HepG2 (cell line): ENCODE data around the gene CUL1. TPM values are rescaled to one million over a fixed set of nuclear protein-coding genes. Genes with fewer than 3 reads are reported as not detected.
A peak's percentile ranks its signal among the peaks of the same experiment; 100 is the strongest.

Experiments
- AGO1 ChIP-seq: fragments of 200-400 bp; formaldehyde crosslinking; IDR thresholded peaks from 2 replicates; pipeline ENCODE4 v1.6.1; 2017; ENCODE audit warnings: mild to moderate bottlenecking, low read depth, low read length, moderate library complexity; ENCODE audit not compliant: poor library complexity, severe bottlenecking
- ATAD3A ChIP-seq: sonication (generic); formaldehyde crosslinking; IDR thresholded peaks from 2 replicates; pipeline ENCODE4 v1.4.0; 2020; ENCODE audit warnings: missing genetic modification reagents
- FOXA1 ChIP-seq, 2 experiments: fragments of 450-650 bp in 1 of 2; sonication (generic) in 1 of 2; formaldehyde crosslinking in 1 of 2; IDR thresholded peaks; 2 replicates each; pipeline versions ENCODE4 v1.4.0 to v1.6.1; 2016 to 2020; ENCODE audit warnings: missing genetic modification reagents in 1 of 2
- MBD4 ChIP-seq: IDR thresholded peaks from 2 replicates; pipeline ENCODE4 v1.6.1; 2012; ENCODE audit warnings: low read length, inconsistent platforms, borderline replicate concordance
- MEF2D ChIP-seq: sonication (generic); formaldehyde crosslinking; IDR thresholded peaks from 2 replicates; pipeline ENCODE4 v1.5.1; 2020; ENCODE audit warnings: mild to moderate bottlenecking, missing genetic modification reagents
- POLR2G ChIP-seq: fragments of 200-400 bp; formaldehyde crosslinking; IDR thresholded peaks from 2 replicates; pipeline ENCODE4 v1.6.1; 2018; ENCODE audit warnings: mild to moderate bottlenecking, low read depth, low read length, moderate library complexity
- SOX6 ChIP-seq, 2 experiments: fragments of 450-650 bp in 1 of 2; sonication (generic) in 1 of 2; formaldehyde crosslinking in 1 of 2; IDR thresholded peaks; 2 replicates each; pipeline versions ENCODE4 v1.4.0 to v1.6.1; 2017 to 2020; ENCODE audit warnings: antibody characterized with exemption in 1 of 2, mild to moderate bottlenecking in 1 of 2, missing genetic modification reagents in 1 of 2
- YEATS4 ChIP-seq: sonication (generic); formaldehyde crosslinking; IDR thresholded peaks from 2 replicates; pipeline ENCODE4 v1.4.0; 2020; ENCODE audit warnings: missing genetic modification reagents, borderline replicate concordance
- ZC3H4 ChIP-seq: sonication (generic); formaldehyde crosslinking; IDR thresholded peaks from 2 replicates; pipeline ENCODE4 v1.4.0; 2020; ENCODE audit warnings: missing genetic modification reagents, borderline replicate concordance
- ZNF616 ChIP-seq: sonication (generic); formaldehyde crosslinking; IDR thresholded peaks from 2 replicates; pipeline ENCODE4 v1.5.0; 2020; ENCODE audit warnings: low read depth, mild to moderate bottlenecking, missing genetic modification reagents
- ZNF75D ChIP-seq: sonication (generic); formaldehyde crosslinking; IDR thresholded peaks from 2 replicates; pipeline ENCODE4 v1.8.1; 2023; ENCODE audit warnings: missing genetic modification reagents, mild to moderate bottlenecking, borderline replicate concordance
- ZSCAN12 ChIP-seq: sonication (generic); formaldehyde crosslinking; IDR thresholded peaks from 2 replicates; pipeline ENCODE4 v1.9.0; 2021; ENCODE audit warnings: mild to moderate bottlenecking, missing genetic modification reagents
- polyA plus RNA-seq, 8 experiments: library from polyadenylated mRNA; depleted of rRNA in 3 of 8; stranded (reverse) in 7 of 8; unstranded in 1 of 8; fragments of >200 nt; fragmentation: Illumina TruSeq in 4 of 8; extraction: Trizol in 4 of 8; gene quantifications; 2 replicates each; pipeline versions ENCODE4 v1.2.1 to v1.2.3, GENCODE V29; 2011 to 2016; ENCODE audit warnings: low read depth in 4 of 8, missing spikeins in 1 of 8, mixed read lengths in 1 of 8; ENCODE audit not compliant: insufficient read depth in 1 of 8
- total RNA-seq, 5 experiments: library from RNA; depleted of rRNA; stranded (reverse); fragments of >200 nt; fragmentation: Illumina TruSeq; extraction: Trizol; gene quantifications; 2 replicates each; pipeline ENCODE4 v1.2.3, GENCODE V29; 2016; ENCODE audit warnings: low read depth in 1 of 5
- TF ChIP-seq, protein P1 (sequence below): sonication (generic); formaldehyde crosslinking; IDR thresholded peaks from 2 replicates; pipeline ENCODE4 v1.8.1; 2023; ENCODE audit warnings: mild to moderate bottlenecking, inconsistent platforms, moderate library complexity, missing genetic modification reagents, borderline replicate concordance
- TF ChIP-seq, protein P2 (sequence below): sonication (generic); formaldehyde crosslinking; IDR thresholded peaks from 2 replicates; pipeline ENCODE4 v1.5.0; 2020; ENCODE audit warnings: mild to moderate bottlenecking, low read depth, missing genetic modification reagents, borderline replicate concordance
- TF ChIP-seq, protein P3 (sequence below), 2 experiments: fragments of 450-650 bp in 1 of 2; sonication (generic) in 1 of 2; formaldehyde crosslinking in 1 of 2; IDR thresholded peaks; 2 replicates each; pipeline versions ENCODE4 v1.6.1 to v1.8.0; 2016 to 2022; ENCODE audit warnings: antibody characterized with exemption in 1 of 2, mild to moderate bottlenecking in 1 of 2, missing genetic modification reagents in 1 of 2
- TF ChIP-seq, protein P4 (sequence below): sonication (generic); formaldehyde crosslinking; conservative IDR thresholded peaks from 2 replicates; pipeline ENCODE4 v1.4.0; 2020; ENCODE audit warnings: missing genetic modification reagents

Gene CUL1
- total and polyA plus RNA-seq, 2 of the 13 experiments (the other 11 are each of a cell fraction or from before 2014, with no cell fraction given): 30.1 to 45.9 TPM

- TF ChIP-seq, protein P1, sequence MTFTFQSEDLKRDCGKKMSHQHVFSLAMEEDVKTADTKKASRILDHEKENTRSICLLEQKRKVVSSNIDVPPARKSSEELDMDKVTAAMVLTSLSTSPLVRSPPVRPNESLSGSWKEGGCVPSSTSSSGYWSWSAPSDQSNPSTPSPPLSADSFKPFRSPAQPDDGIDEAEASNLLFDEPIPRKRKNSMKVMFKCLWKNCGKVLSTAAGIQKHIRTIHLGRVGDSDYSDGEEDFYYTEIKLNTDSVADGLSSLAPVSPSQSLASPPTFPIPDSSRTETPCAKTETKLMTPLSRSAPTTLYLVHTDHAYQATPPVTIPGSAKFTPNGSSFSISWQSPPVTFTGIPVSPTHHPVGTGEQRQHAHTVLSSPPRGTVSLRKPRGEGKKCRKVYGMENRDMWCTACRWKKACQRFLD: no peak
- TF ChIP-seq ZSCAN12 (CRISPR knock-in tag) (no peak), ZNF75D (CRISPR knock-in tag) (no peak), FOXA1 (IDR thresholded peaks at IDR 0.05) (no peak), FOXA1 (CRISPR knock-in tag; IDR thresholded peaks at IDR 0.05) (no peak), SOX6 (IDR thresholded peaks at IDR 0.05) (no peak), SOX6 (CRISPR knock-in tag; IDR thresholded peaks at IDR 0.05) (peak; percentile 37; the same call in 1 of the 2 replicates), ZC3H4 (CRISPR knock-in tag) (no peak), AGO1 (no peak), MBD4 (no peak), POLR2G (peak; percentile 54), ATAD3A (CRISPR knock-in tag) (no peak), ZNF616 (no peak), MEF2D (CRISPR knock-in tag) (no peak), YEATS4 (CRISPR knock-in tag) (peak; percentile 52)
- TF ChIP-seq, protein P2, sequence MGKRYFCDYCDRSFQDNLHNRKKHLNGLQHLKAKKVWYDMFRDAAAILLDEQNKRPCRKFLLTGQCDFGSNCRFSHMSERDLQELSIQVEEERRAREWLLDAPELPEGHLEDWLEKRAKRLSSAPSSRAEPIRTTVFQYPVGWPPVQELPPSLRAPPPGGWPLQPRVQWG (CRISPR knock-in tag): no peak
- TF ChIP-seq, protein P3, sequence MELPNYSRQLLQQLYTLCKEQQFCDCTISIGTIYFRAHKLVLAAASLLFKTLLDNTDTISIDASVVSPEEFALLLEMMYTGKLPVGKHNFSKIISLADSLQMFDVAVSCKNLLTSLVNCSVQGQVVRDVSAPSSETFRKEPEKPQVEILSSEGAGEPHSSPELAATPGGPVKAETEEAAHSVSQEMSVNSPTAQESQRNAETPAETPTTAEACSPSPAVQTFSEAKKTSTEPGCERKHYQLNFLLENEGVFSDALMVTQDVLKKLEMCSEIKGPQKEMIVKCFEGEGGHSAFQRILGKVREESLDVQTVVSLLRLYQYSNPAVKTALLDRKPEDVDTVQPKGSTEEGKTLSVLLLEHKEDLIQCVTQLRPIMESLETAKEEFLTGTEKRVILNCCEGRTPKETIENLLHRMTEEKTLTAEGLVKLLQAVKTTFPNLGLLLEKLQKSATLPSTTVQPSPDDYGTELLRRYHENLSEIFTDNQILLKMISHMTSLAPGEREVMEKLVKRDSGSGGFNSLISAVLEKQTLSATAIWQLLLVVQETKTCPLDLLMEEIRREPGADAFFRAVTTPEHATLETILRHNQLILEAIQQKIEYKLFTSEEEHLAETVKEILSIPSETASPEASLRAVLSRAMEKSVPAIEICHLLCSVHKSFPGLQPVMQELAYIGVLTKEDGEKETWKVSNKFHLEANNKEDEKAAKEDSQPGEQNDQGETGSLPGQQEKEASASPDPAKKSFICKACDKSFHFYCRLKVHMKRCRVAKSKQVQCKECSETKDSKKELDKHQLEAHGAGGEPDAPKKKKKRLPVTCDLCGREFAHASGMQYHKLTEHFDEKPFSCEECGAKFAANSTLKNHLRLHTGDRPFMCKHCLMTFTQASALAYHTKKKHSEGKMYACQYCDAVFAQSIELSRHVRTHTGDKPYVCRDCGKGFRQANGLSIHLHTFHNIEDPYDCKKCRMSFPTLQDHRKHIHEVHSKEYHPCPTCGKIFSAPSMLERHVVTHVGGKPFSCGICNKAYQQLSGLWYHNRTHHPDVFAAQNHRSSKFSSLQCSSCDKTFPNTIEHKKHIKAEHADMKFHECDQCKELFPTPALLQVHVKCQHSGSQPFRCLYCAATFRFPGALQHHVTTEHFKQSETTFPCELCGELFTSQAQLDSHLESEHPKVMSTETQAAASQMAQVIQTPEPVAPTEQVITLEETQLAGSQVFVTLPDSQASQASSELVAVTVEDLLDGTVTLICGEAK (IDR thresholded peaks at IDR 0.05): no peak
- TF ChIP-seq, protein P3 (CRISPR knock-in tag; IDR thresholded peaks at IDR 0.05): 0 out of 2 replicates have a peak, but pooled peaks have one; percentile 50
- TF ChIP-seq, protein P4, sequence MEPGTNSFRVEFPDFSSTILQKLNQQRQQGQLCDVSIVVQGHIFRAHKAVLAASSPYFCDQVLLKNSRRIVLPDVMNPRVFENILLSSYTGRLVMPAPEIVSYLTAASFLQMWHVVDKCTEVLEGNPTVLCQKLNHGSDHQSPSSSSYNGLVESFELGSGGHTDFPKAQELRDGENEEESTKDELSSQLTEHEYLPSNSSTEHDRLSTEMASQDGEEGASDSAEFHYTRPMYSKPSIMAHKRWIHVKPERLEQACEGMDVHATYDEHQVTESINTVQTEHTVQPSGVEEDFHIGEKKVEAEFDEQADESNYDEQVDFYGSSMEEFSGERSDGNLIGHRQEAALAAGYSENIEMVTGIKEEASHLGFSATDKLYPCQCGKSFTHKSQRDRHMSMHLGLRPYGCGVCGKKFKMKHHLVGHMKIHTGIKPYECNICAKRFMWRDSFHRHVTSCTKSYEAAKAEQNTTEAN (CRISPR knock-in tag): 0 out of 2 replicates have a peak, but pooled peaks have one; percentile 24
These were observed 500 bp downstream of the CUL1 start (continued) for GRCh38 chr7:148699024-148699781.
